ENCODE results near the gene SMC3. TPM values are rescaled to one million over a fixed set of nuclear protein-coding genes. Genes with fewer than 3 reads are reported as not detected.
A peak's percentile ranks its signal among the peaks of the same experiment; 100 is the strongest.

Gene SMC3
- total and polyA plus RNA-seq, 2 of the 13 experiments (the other 11 are each of a cell fraction or from before 2014, with no cell fraction given): 11.7 to 48.0 TPM

DNA sequence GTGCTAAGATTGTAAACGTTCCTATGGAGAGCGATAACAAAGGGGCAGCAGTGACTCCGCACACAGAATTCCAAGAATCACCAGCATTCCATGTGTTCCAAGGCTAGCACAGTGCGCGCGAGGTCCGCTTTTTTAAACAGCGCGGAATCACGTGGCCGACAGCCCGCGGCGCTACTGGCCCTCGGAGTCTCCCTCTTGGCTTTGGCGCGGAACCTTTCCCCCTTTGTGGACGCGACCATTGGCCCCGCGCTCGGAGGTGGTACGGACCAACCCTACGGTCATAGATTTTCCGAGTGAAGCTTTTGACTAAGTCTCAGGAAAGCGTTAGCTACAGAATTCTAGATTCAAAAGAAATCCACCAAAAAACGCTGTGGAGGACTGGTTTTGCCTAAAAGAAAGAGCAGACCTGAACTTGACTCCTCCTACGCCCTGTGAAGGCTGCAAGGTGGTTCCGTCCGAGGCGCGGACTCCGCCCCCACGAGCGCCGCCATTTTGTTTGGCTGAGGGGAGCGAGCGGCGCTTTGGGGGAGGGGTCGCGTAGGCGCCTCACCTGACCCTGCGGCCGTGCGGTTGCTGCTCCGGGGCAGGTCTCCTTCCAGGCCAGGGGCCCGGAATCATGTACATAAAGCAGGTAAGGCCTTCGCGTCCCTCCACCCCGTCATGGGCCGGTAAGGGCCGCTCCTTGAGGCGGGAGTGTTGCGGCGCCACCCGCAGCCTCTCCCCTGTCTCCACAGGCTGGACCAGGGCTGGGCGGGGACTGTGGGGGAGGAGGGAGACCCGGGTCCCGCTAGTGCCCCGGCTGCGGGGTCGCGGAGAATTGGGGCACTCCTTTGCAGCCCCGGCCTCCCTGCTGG lies at the start of gene SMC3 (continued):
- 0 out of 2 replicates have a peak, but pooled peaks have one; percentile 85 for TF ChIP-seq ATF6 (CRISPR knock-in tag; conservative IDR thresholded peaks at IDR 0.05)
- 0 out of 2 replicates have a peak, but pooled peaks have one; percentile 23 for TF ChIP-seq ZNF329 (CRISPR knock-in tag; IDR thresholded peaks at IDR 0.05; ENCODE audit: low read depth)
- peak; percentile 79 for TF ChIP-seq NFYB (CRISPR knock-in tag; IDR thresholded peaks at IDR 0.05)
- TF ChIP-seq, protein P1, sequence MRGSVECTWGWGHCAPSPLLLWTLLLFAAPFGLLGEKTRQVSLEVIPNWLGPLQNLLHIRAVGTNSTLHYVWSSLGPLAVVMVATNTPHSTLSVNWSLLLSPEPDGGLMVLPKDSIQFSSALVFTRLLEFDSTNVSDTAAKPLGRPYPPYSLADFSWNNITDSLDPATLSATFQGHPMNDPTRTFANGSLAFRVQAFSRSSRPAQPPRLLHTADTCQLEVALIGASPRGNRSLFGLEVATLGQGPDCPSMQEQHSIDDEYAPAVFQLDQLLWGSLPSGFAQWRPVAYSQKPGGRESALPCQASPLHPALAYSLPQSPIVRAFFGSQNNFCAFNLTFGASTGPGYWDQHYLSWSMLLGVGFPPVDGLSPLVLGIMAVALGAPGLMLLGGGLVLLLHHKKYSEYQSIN (CRISPR knock-in tag; IDR thresholded peaks at IDR 0.05; ENCODE audit: borderline replicate concordance): no peak
- TF ChIP-seq ZNF138 (CRISPR knock-in tag; IDR thresholded peaks at IDR 0.05; ENCODE audit: low read depth): no peak
- peak; percentile 89 for TF ChIP-seq ZNF543 (CRISPR knock-in tag; IDR thresholded peaks at IDR 0.05)
- TF ChIP-seq MED8 (CRISPR knock-in tag; IDR thresholded peaks at IDR 0.05; ENCODE audit: insufficient replicate concordance): no peak
- TF ChIP-seq, protein P2, sequence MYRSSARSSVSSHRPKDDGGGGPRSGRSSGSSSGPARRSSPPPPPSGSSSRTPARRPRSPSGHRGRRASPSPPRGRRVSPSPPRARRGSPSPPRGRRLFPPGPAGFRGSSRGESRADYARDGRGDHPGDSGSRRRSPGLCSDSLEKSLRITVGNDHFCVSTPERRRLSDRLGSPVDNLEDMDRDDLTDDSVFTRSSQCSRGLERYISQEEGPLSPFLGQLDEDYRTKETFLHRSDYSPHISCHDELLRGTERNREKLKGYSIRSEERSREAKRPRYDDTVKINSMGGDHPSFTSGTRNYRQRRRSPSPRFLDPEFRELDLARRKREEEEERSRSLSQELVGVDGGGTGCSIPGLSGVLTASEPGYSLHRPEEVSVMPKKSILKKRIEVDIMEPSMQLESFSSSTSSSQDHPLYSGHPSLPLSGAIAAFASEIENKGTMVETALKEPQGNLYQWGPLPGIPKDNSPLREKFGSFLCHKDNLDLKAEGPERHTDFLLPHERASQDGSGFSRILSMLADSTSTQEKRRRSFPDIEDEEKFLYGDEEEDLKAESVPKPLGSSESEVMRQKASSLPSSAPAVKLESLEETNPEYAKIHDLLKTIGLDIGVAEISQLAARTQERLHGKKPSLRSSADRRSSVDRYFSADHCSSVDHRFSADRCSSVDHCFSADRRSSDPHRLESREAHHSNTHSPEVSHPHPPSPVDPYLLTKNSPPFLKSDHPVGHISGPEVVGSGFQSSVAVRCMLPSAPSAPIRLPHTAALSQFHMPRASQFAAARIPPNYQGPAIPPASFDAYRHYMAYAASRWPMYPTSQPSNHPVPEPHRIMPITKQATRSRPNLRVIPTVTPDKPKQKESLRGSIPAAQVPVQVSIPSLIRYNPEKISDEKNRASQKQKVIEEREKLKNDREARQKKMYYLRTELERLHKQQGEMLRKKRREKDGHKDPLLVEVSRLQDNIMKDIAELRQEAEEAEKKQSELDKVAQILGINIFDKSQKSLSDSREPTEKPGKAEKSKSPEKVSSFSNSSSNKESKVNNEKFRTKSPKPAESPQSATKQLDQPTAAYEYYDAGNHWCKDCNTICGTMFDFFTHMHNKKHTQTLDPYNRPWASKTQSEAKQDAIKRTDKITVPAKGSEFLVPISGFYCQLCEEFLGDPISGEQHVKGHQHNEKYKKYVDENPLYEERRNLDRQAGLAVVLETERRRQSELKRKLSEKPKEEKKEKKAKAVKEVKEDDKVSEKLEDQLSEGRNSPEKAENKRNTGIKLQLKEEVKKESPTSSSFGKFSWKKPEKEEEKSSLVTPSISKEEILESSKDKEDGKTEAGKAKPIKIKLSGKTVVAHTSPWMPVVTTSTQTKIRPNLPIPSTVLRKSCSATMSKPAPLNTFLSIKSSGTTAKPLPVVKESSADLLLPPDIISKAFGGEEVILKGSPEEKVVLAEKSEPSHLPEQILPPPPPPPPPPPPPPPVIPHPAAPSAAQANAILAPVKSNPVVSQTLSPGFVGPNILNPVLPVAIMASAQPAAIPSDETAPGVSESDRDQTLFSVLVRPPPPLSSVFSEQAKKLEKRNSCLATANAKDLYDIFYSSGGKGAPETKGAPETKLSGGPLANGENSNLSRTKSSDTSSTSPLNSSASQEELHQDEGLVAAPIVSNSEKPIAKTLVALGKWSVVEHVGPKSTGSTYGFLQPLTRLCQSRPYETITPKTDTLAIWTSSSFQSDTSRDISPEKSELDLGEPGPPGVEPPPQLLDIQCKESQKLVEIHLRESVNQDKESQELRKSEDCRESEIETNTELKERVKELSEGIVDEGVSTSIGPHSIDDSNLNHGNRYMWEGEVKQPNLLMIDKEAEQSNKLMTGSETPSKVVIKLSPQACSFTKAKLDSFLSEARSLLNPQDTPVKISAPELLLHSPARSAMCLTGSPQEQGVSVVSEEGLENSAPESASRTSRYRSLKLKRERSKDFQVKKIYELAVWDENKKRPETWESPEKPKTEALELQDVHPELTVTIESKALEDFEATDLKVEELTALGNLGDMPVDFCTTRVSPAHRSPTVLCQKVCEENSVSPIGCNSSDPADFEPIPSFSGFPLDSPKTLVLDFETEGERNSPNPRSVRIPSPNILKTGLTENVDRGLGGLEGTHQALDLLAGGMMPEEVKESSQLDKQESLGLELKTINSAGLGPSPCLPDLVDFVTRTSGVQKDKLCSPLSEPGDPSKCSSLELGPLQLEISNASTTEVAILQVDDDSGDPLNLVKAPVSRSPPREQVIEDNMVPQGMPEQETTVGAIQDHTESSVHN (CRISPR knock-in tag; IDR thresholded peaks at IDR 0.05): 0 out of 2 replicates have a peak, but pooled peaks have one; percentile 68
- no peak for TF ChIP-seq ZNF674 (CRISPR knock-in tag; IDR thresholded peaks at IDR 0.05; ENCODE audit: low read depth)
- TF ChIP-seq PHB2 (IDR thresholded peaks at IDR 0.05; ENCODE audit: partially characterized antibody): no peak
- no peak for TF ChIP-seq SMAD1 (CRISPR knock-in tag; IDR thresholded peaks at IDR 0.05; ENCODE audit: borderline replicate concordance, low read depth)
- TF ChIP-seq NONO (IDR thresholded peaks at IDR 0.05): no peak
- peak; percentile 76; the same call in 1 of the 2 replicates for TF ChIP-seq NONO (CRISPR knock-in tag; conservative IDR thresholded peaks at IDR 0.05)
- no peak for TF ChIP-seq ZFYVE20 (CRISPR knock-in tag; IDR thresholded peaks at IDR 0.05; ENCODE audit: borderline replicate concordance, low read depth)
- no peak for TF ChIP-seq SRSF4 (IDR thresholded peaks at IDR 0.05; ENCODE audit: low read depth, low read length, poor library complexity, severe bottlenecking)
